ENCODE measurements around the gene NT5DC4.

The NT5DC4 gene

DNA sequence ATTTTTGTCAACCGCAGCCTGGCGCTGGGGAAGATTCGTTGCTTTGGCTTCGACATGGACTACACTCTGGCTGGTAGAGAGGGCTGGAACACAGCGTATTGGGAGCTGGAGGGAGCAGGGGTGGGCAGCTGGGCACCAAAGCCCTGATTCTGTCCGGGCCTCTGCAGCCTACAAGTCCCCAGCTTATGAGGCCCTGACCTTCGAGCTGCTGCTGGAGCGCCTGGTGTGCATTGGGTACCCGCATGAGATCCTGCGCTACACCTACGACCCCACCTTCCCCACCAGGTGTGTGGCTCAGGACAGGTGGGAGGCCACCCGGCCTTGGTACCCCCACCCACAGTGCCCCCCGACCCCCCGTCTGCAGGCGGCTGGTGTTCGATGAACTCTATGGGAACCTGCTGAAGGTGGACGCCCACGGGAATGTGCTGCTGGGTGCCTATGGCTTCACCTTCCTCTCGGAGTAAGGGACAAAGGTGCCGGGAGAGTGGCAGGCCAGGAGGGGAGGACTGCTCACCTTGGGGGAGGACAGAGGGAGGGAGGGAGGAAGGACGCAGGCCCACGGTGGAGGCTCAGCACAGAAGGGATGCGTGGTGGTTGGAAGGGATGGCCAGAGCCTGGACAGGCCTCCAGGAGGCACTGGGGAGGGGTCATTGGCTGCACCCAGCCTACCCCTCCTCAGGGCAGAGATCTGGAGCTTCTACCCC lies 1.2 kb downstream of the NT5DC4 start:
- no peaks in the 10 kb centered on the region for H3K27me3 ChIP-seq (ENCODE audit: insufficient read depth, low read length)
- no peak overlapping the region for H3K4me2 ChIP-seq (ENCODE audit: low read length)
- no peaks in the 10 kb centered on the region for H3K9me2 ChIP-seq (ENCODE audit: low read depth, low read length)
- no peaks in the 10 kb centered on the region for H3K79me2 ChIP-seq (ENCODE audit: insufficient read depth, low read length)
- H3K9me3 ChIP-seq (ENCODE audit: low read length), result no peaks in the 10 kb centered on the region
- peaks cover 4% of the 10 kb centered on the region for H3K4me1 ChIP-seq (ENCODE audit: insufficient read depth, low read length, severe bottlenecking)
- H3K9ac ChIP-seq (ENCODE audit: low read length), result no peak overlapping the region
- no peak overlapping the region for H2AFZ ChIP-seq (ENCODE audit: low read length)
- no peaks in the 10 kb centered on the region for H3F3A ChIP-seq (ENCODE audit: insufficient read depth, low read length)
- H3K36me3 ChIP-seq (ENCODE audit: insufficient read depth, low read length), result no peaks in the 10 kb centered on the region
- H4K20me1 ChIP-seq (ENCODE audit: insufficient read depth, low read length), result no peaks in the 10 kb centered on the region
- H3K4me3 ChIP-seq (ENCODE audit: low read depth, low read length, poor library complexity, severe bottlenecking), result no peak overlapping the region
- no peak for TF ChIP-seq EZH2 (IDR thresholded peaks at IDR 0.05; ENCODE audit: borderline replicate concordance, low read length)
- TF ChIP-seq, protein P1, sequence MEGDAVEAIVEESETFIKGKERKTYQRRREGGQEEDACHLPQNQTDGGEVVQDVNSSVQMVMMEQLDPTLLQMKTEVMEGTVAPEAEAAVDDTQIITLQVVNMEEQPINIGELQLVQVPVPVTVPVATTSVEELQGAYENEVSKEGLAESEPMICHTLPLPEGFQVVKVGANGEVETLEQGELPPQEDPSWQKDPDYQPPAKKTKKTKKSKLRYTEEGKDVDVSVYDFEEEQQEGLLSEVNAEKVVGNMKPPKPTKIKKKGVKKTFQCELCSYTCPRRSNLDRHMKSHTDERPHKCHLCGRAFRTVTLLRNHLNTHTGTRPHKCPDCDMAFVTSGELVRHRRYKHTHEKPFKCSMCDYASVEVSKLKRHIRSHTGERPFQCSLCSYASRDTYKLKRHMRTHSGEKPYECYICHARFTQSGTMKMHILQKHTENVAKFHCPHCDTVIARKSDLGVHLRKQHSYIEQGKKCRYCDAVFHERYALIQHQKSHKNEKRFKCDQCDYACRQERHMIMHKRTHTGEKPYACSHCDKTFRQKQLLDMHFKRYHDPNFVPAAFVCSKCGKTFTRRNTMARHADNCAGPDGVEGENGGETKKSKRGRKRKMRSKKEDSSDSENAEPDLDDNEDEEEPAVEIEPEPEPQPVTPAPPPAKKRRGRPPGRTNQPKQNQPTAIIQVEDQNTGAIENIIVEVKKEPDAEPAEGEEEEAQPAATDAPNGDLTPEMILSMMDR (IDR thresholded peaks at IDR 0.05; ENCODE audit: low read length), result no peak
- H3K27ac ChIP-seq (ENCODE audit: low read depth, low read length, poor library complexity, severe bottlenecking), result no peak overlapping the region

DNA sequence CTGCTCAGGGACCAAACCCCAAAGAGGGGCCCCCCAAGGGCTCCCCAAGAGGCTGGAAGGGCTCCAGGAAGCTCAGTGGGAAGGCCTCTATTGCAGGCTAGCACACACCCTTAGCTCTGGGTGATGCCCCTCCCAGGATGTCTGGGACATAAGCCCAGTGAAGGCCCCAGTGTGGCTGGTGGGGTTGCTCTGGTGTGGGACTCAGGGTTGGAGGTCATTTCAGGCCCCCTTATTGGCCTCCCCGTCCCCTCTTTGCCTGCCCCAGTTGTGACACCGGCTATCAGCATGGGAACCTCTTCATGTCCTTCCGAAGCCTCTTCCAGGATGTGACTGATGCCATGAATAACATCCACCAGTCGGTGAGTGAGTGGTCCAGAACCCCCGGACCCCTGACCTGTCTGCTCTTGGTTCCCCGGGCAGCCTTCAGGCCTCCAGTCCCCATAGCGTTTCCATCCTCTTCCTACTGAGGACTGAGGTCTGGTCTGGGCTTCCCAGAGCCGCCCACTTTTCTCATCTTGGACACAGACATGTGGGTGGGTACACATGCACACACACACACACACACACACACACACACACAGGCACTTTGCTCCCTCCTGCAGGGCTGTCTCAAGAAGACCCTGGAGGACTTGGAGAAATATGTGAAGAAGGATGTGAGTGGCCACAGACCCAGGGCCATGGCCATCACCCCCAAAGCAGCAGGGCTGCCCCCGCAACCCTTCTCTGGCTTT lies 2.2 kb downstream of the NT5DC4 start:
- Histone ChIP-seq H4K20me1 (ENCODE audit: insufficient read depth, low read length) (no peaks in the 10 kb centered on the region), H3K4me2 (ENCODE audit: low read length) (no peak overlapping the region), H3K27me3 (ENCODE audit: insufficient read depth, low read length) (no peaks in the 10 kb centered on the region), H3K9ac (ENCODE audit: low read length) (no peak overlapping the region), H2AFZ (ENCODE audit: low read length) (no peak overlapping the region), H3K9me2 (ENCODE audit: low read depth, low read length) (no peaks in the 10 kb centered on the region), H3F3A (ENCODE audit: insufficient read depth, low read length) (no peaks in the 10 kb centered on the region), H3K4me3 (ENCODE audit: low read depth, low read length, poor library complexity, severe bottlenecking) (no peak overlapping the region), H3K36me3 (ENCODE audit: insufficient read depth, low read length) (no peaks in the 10 kb centered on the region), H3K9me3 (ENCODE audit: low read length) (no peaks in the 10 kb centered on the region), H3K4me1 (ENCODE audit: insufficient read depth, low read length, severe bottlenecking) (peaks cover 4% of the 10 kb centered on the region), H3K27ac (ENCODE audit: low read depth, low read length, poor library complexity, severe bottlenecking) (no peak overlapping the region), H3K79me2 (ENCODE audit: insufficient read depth, low read length) (no peaks in the 10 kb centered on the region)
- no peak for TF ChIP-seq EZH2 (IDR thresholded peaks at IDR 0.05; ENCODE audit: borderline replicate concordance, low read length)
- TF ChIP-seq, protein P1 (IDR thresholded peaks at IDR 0.05; ENCODE audit: low read length), result no peak

DNA sequence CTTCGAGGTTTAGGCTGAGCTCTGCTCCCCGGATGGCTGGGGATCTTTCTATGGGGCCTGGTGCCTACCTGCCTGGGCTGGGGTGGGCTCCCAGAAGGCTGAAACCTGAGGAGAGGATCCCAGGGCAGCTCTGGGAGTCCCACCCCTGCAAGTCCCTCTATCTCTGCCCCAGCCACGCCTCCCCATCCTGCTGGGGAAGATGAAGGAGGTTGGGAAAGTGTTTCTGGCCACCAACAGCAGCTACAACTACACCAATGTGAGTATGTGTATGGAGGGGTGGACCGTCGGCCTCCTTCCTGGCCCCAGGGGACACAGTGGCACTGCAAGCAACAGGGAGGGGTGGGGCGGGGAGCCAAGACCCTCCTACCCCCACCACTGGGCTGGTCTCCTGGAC lies 2.7 kb downstream of the NT5DC4 start:
- no peak overlapping the region for H3K4me3 ChIP-seq (ENCODE audit: low read depth, low read length, poor library complexity, severe bottlenecking)
- H2AFZ ChIP-seq (ENCODE audit: low read length), result no peak overlapping the region
- no peaks in the 10 kb centered on the region for H3F3A ChIP-seq (ENCODE audit: insufficient read depth, low read length)
- H3K9me2 ChIP-seq (ENCODE audit: low read depth, low read length), result no peaks in the 10 kb centered on the region
- H3K4me2 ChIP-seq (ENCODE audit: low read length), result no peak overlapping the region
- no peak for TF ChIP-seq EZH2 (IDR thresholded peaks at IDR 0.05; ENCODE audit: borderline replicate concordance, low read length)
- TF ChIP-seq, protein P1 (IDR thresholded peaks at IDR 0.05; ENCODE audit: low read length), result no peak
- no peaks in the 10 kb centered on the region for H3K9me3 ChIP-seq (ENCODE audit: low read length)
- no peaks in the 10 kb centered on the region for H3K79me2 ChIP-seq (ENCODE audit: insufficient read depth, low read length)
- no peaks in the 10 kb centered on the region for H4K20me1 ChIP-seq (ENCODE audit: insufficient read depth, low read length)
- H3K4me1 ChIP-seq (ENCODE audit: insufficient read depth, low read length, severe bottlenecking), result peaks cover 4% of the 10 kb centered on the region
- H3K27me3 ChIP-seq (ENCODE audit: insufficient read depth, low read length), result no peaks in the 10 kb centered on the region
- no peak overlapping the region for H3K27ac ChIP-seq (ENCODE audit: low read depth, low read length, poor library complexity, severe bottlenecking)
- no peak overlapping the region for H3K9ac ChIP-seq (ENCODE audit: low read length)
- H3K36me3 ChIP-seq (ENCODE audit: insufficient read depth, low read length), result no peaks in the 10 kb centered on the region

Measured in OCI-LY1 (cell line).